ENCODE measurements around the gene SUSD6.

DNA sequence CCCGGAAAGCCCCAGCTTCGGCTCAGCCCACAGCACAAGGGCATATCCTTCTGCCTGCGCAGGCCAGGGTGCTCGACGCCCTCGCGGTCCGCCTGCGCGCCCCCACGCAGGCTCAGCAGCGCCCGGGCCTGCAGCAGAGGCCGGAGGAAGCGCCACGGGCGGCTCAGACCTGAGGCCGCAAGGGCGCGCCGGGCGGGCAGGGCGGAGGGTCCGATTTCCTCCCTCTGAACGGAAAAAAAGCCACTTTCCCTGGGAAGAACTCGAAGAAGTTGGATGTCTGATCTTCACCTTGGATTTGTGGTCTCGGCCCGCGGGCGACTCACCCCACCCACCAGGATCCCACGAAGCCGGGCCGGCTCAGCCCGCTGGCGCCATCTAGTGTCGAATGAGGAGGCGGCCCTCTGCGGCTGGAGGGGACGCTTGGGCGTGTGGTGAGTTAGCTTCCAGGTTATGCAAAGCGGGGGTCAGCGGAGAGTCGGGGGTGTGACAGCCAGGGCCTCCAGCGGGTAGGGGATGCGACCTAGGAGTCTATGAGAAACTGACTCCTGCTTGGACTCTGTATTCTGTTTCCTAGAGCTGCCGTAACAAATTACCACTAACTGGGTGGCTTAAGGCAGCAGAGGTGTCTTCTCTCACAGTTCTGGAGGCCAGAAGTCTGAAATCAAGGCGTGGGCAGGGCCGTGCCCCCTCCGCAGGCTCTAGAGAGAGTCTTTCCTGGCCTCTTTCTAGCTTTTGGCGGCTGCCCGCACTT lies 115.5 kb downstream of the SUSD6 start:
- TF ChIP-seq, protein P1, sequence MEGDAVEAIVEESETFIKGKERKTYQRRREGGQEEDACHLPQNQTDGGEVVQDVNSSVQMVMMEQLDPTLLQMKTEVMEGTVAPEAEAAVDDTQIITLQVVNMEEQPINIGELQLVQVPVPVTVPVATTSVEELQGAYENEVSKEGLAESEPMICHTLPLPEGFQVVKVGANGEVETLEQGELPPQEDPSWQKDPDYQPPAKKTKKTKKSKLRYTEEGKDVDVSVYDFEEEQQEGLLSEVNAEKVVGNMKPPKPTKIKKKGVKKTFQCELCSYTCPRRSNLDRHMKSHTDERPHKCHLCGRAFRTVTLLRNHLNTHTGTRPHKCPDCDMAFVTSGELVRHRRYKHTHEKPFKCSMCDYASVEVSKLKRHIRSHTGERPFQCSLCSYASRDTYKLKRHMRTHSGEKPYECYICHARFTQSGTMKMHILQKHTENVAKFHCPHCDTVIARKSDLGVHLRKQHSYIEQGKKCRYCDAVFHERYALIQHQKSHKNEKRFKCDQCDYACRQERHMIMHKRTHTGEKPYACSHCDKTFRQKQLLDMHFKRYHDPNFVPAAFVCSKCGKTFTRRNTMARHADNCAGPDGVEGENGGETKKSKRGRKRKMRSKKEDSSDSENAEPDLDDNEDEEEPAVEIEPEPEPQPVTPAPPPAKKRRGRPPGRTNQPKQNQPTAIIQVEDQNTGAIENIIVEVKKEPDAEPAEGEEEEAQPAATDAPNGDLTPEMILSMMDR (IDR thresholded peaks at IDR 0.05; ENCODE audit: insufficient read depth, low read length), result peak; percentile 19
- TF ChIP-seq REST (IDR thresholded peaks at IDR 0.05; ENCODE audit: insufficient replicate concordance, low read depth) (no peak), POLR2AphosphoS5 (IDR thresholded peaks at IDR 0.05; ENCODE audit: low read depth) (no peak), GABPA (IDR thresholded peaks at IDR 0.05; ENCODE audit: low read depth) (no peak)
